ENCODE results near the gene OBP2B. TPM values are rescaled to one million over a fixed set of nuclear protein-coding genes. Genes with fewer than 3 reads are reported as not detected.
A peak's percentile ranks its signal among the peaks of the same experiment; 100 is the strongest.
"Not testable (repeated sequence)": the region's sequence is repeated elsewhere in the genome, so short reads cannot be mapped to it uniquely, and the experiment has no call there.

The OBP2B gene
- total and polyA plus RNA-seq, 4 donors: not detected

- no peak overlapping the region for H3K4me3 ChIP-seq (ENCODE audit: low read length in 2 of 2)
- H3K27me3 ChIP-seq (ENCODE audit: control insufficient read depth in 1 of 2, insufficient read depth in 2 of 2, low read length in 1 of 2): no peaks in the 10 kb centered on the region
- ATAC-seq (ENCODE audit: low FRiP score) (no peak), DNase-seq (peak in 1 of 2 donors; percentile 69)
- WGBS, 2 donors: 80 to 85% methylated on average over 35 of the region's 35 CpGs
- H3K4me1 ChIP-seq (ENCODE audit: control insufficient read depth in 1 of 2, insufficient read depth in 2 of 2, low read length in 2 of 2): no peaks in the 10 kb centered on the region
- no peaks in the 10 kb centered on the region for H3K36me3 ChIP-seq (ENCODE audit: control insufficient read depth in 1 of 2, insufficient read depth in 2 of 2, low read length in 1 of 2)
- H3K27ac ChIP-seq (ENCODE audit: low read depth in 1 of 2, low read length in 2 of 2): no peak overlapping the region
- H3K9me3 ChIP-seq (ENCODE audit: control insufficient read depth, low read length): peaks cover 4% of the 10 kb centered on the region
- intact Hi-C loops (cut with DNase I): no loop called here
These were observed 2.8 kb downstream of the OBP2B start for GRCh38 chr9:133205996-133206931.

- ATAC-seq (ENCODE audit: low FRiP score); H3K4me3 ChIP-seq (ENCODE audit: low read length in 2 of 2); H3K27ac ChIP-seq (ENCODE audit: low read depth in 1 of 2, low read length in 2 of 2); H3K9me3 ChIP-seq (ENCODE audit: control insufficient read depth, low read length); intact Hi-C loops (cut with DNase I); H3K27me3 ChIP-seq (ENCODE audit: control insufficient read depth in 1 of 2, insufficient read depth in 2 of 2, low read length in 1 of 2); H3K4me1 ChIP-seq (ENCODE audit: control insufficient read depth in 1 of 2, insufficient read depth in 2 of 2, low read length in 2 of 2); H3K36me3 ChIP-seq (ENCODE audit: control insufficient read depth in 1 of 2, insufficient read depth in 2 of 2, low read length in 1 of 2): not testable (repeated sequence)
- 79 to 80% methylated on average over 14 of the region's 14 CpGs for WGBS, 2 donors
- peak in 1 of 2 donors; percentile 55 for DNase-seq
These were observed 3.6 kb downstream of the OBP2B start for GRCh38 chr9:133205481-133205887.

- intact Hi-C loops (cut with DNase I): no loop called here
- no peak overlapping the region for H3K4me3 ChIP-seq (ENCODE audit: low read length in 2 of 2)
- H3K27ac ChIP-seq (ENCODE audit: low read depth in 1 of 2, low read length in 2 of 2): no peak overlapping the region
- no peaks in the 10 kb centered on the region for H3K9me3 ChIP-seq (ENCODE audit: control insufficient read depth, low read length)
- no peaks in the 10 kb centered on the region for H3K4me1 ChIP-seq (ENCODE audit: control insufficient read depth in 1 of 2, insufficient read depth in 2 of 2, low read length in 2 of 2)
- H3K27me3 ChIP-seq (ENCODE audit: control insufficient read depth in 1 of 2, insufficient read depth in 2 of 2, low read length in 1 of 2): no peaks in the 10 kb centered on the region
- no peaks in the 10 kb centered on the region for H3K36me3 ChIP-seq (ENCODE audit: control insufficient read depth in 1 of 2, insufficient read depth in 2 of 2, low read length in 1 of 2)
- ATAC-seq (ENCODE audit: low FRiP score): no peak
- peak in 1 of 2 donors; percentile 48 for DNase-seq
- WGBS, 2 donors: 73 to 80% methylated on average over 8 of the region's 8 CpGs
These were observed 4.1 kb downstream of the OBP2B start for GRCh38 chr9:133204993-133205336.

GRCh38 chr9:133204335-133204992 lies 4.6 kb downstream of the OBP2B start:
- Histone ChIP-seq H3K36me3 (ENCODE audit: control insufficient read depth in 1 of 2, insufficient read depth in 2 of 2, low read length in 1 of 2) (no peaks in the 10 kb centered on the region), H3K27ac (ENCODE audit: low read depth in 1 of 2, low read length in 2 of 2) (no peak overlapping the region), H3K4me3 (ENCODE audit: low read length in 2 of 2) (no peak overlapping the region), H3K4me1 (ENCODE audit: control insufficient read depth in 1 of 2, insufficient read depth in 2 of 2, low read length in 2 of 2) (no peaks in the 10 kb centered on the region), H3K27me3 (ENCODE audit: control insufficient read depth in 1 of 2, insufficient read depth in 2 of 2, low read length in 1 of 2) (no peaks in the 10 kb centered on the region), H3K9me3 (ENCODE audit: control insufficient read depth, low read length) (no peaks in the 10 kb centered on the region)
- intact Hi-C loops (cut with DNase I): no loop called here
- 86 to 87% methylated on average over 17 of the region's 17 CpGs for WGBS, 2 donors
- peak in 1 of 2 donors; percentile 51 for DNase-seq
- ATAC-seq (ENCODE audit: low FRiP score): no peak

- 78 to 79% methylated on average over 10 of the region's 10 CpGs for WGBS, 2 donors
- Histone ChIP-seq H3K4me1 (ENCODE audit: control insufficient read depth in 1 of 2, insufficient read depth in 2 of 2, low read length in 2 of 2) (no peaks in the 10 kb centered on the region), H3K27me3 (ENCODE audit: control insufficient read depth in 1 of 2, insufficient read depth in 2 of 2, low read length in 1 of 2) (no peaks in the 10 kb centered on the region), H3K27ac (ENCODE audit: low read depth in 1 of 2, low read length in 2 of 2) (no peak overlapping the region), H3K36me3 (ENCODE audit: control insufficient read depth in 1 of 2, insufficient read depth in 2 of 2, low read length in 1 of 2) (no peaks in the 10 kb centered on the region), H3K9me3 (ENCODE audit: control insufficient read depth, low read length) (no peaks in the 10 kb centered on the region), H3K4me3 (ENCODE audit: low read length in 2 of 2) (no peak overlapping the region)
- no peak for ATAC-seq (ENCODE audit: low FRiP score)
- intact Hi-C loops (cut with DNase I): no loop called here
- DNase-seq: peak in 1 of 2 donors; percentile 56
These were observed 5.5 kb downstream of the OBP2B start for GRCh38 chr9:133203506-133204075.

- Histone ChIP-seq H3K27me3 (ENCODE audit: control insufficient read depth in 1 of 2, insufficient read depth in 2 of 2, low read length in 1 of 2) (no peaks in the 10 kb centered on the region), H3K4me3 (ENCODE audit: low read length in 2 of 2) (no peak overlapping the region), H3K9me3 (ENCODE audit: control insufficient read depth, low read length) (no peaks in the 10 kb centered on the region), H3K36me3 (ENCODE audit: control insufficient read depth in 1 of 2, insufficient read depth in 2 of 2, low read length in 1 of 2) (no peaks in the 10 kb centered on the region), H3K4me1 (ENCODE audit: control insufficient read depth in 1 of 2, insufficient read depth in 2 of 2, low read length in 2 of 2) (no peaks in the 10 kb centered on the region), H3K27ac (ENCODE audit: low read depth in 1 of 2, low read length in 2 of 2) (no peak overlapping the region)
- peak in 1 of 2 donors; percentile 51 for DNase-seq
- ATAC-seq (ENCODE audit: low FRiP score): no peak
- intact Hi-C loops (cut with DNase I): no loop called here
- 86 to 89% methylated on average over 14 of the region's 14 CpGs for WGBS, 2 donors
These were observed 6.2 kb downstream of the OBP2B start for GRCh38 chr9:133202688-133203453.

- DNase-seq (peak in 1 of 2 donors; percentile 47), ATAC-seq (ENCODE audit: low FRiP score) (no peak)
- Histone ChIP-seq H3K4me3 (ENCODE audit: low read length in 2 of 2) (no peak overlapping the region), H3K36me3 (ENCODE audit: control insufficient read depth in 1 of 2, insufficient read depth in 2 of 2, low read length in 1 of 2) (no peaks in the 10 kb centered on the region), H3K27me3 (ENCODE audit: control insufficient read depth in 1 of 2, insufficient read depth in 2 of 2, low read length in 1 of 2) (no peaks in the 10 kb centered on the region), H3K27ac (ENCODE audit: low read depth in 1 of 2, low read length in 2 of 2) (no peak overlapping the region), H3K9me3 (ENCODE audit: control insufficient read depth, low read length) (no peaks in the 10 kb centered on the region), H3K4me1 (ENCODE audit: control insufficient read depth in 1 of 2, insufficient read depth in 2 of 2, low read length in 2 of 2) (no peaks in the 10 kb centered on the region)
- intact Hi-C loops (cut with DNase I): no loop called here
- 78 to 84% methylated on average over 11 of the region's 11 CpGs for WGBS, 2 donors
These were observed 6.9 kb downstream of the OBP2B start for GRCh38 chr9:133202145-133202513.

- H3K4me1 ChIP-seq (ENCODE audit: control insufficient read depth in 1 of 2, insufficient read depth in 2 of 2, low read length in 2 of 2): no peaks in the 10 kb centered on the region
- H3K27me3 ChIP-seq (ENCODE audit: control insufficient read depth in 1 of 2, insufficient read depth in 2 of 2, low read length in 1 of 2): no peaks in the 10 kb centered on the region
- no peaks in the 10 kb centered on the region for H3K9me3 ChIP-seq (ENCODE audit: control insufficient read depth, low read length)
- ATAC-seq (ENCODE audit: low FRiP score): no peak
- H3K36me3 ChIP-seq (ENCODE audit: control insufficient read depth in 1 of 2, insufficient read depth in 2 of 2, low read length in 1 of 2): no peaks in the 10 kb centered on the region
- 80 to 86% methylated on average over 13 of the region's 13 CpGs for WGBS, 2 donors
- no peak overlapping the region for H3K4me3 ChIP-seq (ENCODE audit: low read length in 2 of 2)
- H3K27ac ChIP-seq (ENCODE audit: low read depth in 1 of 2, low read length in 2 of 2): no peak overlapping the region
- peak in 1 of 2 donors; percentile 17 for DNase-seq
- intact Hi-C loops (cut with DNase I): no loop called here
These were observed 7.5 kb downstream of the OBP2B start for GRCh38 chr9:133201424-133202144.
